IPS-NIHi7 (cell line): ENCODE data around the gene ROCK2.
A peak's percentile ranks its signal among the peaks of the same experiment; 100 is the strongest.

Experiments
- DNase-seq: peaks from one replicate; pipeline ENCODE4 v3.0.0; 2012; ENCODE audit warnings: mixed read lengths; ENCODE audit errors: extremely low spot score

ROCK2 gene

GRCh38 chr2:11344342-11344955 is at the start of gene ROCK2:
Gene ROCK2 (minus strand): TSS chr2:11344636. CDS start chr2:11344136, 500 bp downstream.
- peak; percentile 89 for DNase-seq

DNA sequence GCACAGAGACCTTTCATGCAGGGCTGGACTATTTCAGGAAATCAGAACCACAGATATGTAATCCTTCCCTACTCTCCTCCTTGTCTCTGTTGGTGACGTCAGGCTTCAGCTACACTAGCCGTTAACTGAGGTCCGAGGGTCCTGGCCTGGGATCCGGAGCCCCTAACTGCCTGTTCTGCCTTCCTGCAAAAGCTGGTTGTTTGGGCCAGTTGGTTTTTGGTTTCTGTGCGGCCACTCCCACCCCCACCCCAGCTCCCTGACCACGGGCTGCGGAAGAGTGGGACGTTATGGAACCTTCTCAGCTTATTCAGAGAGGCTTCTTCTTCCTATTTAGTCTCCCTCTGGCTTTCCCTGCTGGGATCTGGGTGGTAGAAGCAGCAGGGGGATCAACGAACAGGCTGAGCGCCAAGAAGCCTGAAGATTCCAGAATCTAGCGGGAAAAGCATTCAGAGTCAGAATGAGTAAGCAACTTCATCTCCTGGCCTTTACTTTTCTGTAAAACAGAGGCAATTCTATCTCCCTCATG is 49.3 kb upstream of the ROCK2 start:
- no peak for DNase-seq

DNA sequence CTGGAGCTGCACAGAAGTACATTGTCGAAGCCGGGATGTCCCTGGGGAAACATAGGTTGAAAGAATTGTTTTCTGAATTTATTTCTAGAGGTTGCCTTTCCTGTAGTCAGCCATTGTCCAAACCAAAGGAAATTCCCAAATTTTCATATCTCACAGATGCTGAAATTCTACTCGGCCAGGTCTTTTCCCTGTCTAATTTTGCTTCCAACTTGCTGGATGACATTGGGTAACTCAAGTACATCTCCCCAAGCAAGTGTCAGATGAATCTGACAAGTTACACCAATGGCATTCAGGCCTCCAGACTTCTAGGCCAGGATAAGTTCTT is 47.5 kb upstream of the ROCK2 start:
- DNase-seq, result no peak

GRCh38 chr2:11390399-11390658 is 45.9 kb upstream of the ROCK2 start:
- no peak for DNase-seq

- no peak for DNase-seq
Observed at GRCh38 chr2:11389551-11390398, 45.3 kb upstream of the ROCK2 start.

DNA sequence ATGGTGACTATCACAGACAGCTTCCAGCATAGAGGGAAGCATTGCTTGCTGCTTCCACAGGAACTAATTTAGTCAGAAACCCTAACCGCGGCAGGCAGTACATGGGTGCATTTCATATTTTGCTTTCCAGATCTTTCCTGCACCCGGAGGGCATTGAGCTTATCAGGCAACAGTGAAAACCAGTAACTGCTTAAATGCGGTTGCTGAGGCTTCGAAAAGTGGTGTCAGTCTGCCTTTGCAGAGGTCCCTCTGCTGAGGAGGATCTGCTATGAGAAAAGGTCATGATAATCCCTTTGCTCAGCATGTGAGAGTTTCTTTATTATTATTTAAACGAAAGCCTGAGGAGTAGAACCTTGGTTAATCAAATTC is 44.6 kb upstream of the ROCK2 start:
- DNase-seq, result no peak

DNA sequence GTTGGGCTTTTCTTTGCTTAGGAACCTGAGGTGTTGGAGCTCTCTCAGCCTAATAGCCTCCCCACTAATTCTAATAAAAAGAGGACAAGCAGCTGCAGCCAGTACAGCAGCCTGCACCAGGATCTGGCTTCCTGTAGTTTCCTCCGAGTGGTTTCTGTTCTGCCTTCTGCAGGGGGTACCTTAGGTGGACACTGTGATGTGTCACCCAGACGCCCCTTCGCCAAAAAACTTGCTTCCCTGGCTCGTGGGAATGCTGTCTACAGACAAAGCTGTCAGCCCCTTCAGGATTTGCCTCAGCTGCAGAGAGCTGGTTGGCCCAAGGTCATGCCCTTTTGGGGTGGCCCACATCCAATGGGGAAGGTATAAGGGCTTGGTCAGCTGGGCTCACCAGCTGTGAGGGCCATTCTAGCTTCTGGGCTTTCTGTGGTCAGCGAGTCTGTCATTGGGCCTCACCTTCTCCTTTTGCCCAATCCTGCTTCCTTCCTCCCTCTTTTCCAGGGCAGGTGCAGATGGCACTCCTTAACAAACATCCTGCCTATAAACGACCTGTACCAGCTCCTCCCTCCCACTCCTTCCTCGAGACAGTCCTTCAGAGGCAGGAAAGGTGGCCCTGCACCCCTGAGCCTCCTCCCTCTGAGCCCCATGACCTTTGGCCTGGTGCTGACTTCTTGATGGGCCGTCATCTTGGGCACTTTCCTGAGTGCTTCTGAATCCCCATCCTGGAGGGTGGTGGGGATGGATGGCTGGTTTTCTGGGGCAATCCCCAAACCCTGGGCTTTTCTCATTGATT is 44.0 kb upstream of the ROCK2 start:
- no peak for DNase-seq

GRCh38 chr2:11387843-11388242 is 43.4 kb upstream of the ROCK2 start:
- DNase-seq, result no peak

GRCh38 chr2:11387100-11387390 is 42.6 kb upstream of the ROCK2 start:
- no peak for DNase-seq

- no peak for DNase-seq
Observed at GRCh38 chr2:11385847-11386246, 41.4 kb upstream of the ROCK2 start.

GRCh38 chr2:11385216-11385615 is 40.8 kb upstream of the ROCK2 start:
- no peak for DNase-seq

- DNase-seq, result no peak
Observed at GRCh38 chr2:11379558-11379957, 35.1 kb upstream of the ROCK2 start.

DNA sequence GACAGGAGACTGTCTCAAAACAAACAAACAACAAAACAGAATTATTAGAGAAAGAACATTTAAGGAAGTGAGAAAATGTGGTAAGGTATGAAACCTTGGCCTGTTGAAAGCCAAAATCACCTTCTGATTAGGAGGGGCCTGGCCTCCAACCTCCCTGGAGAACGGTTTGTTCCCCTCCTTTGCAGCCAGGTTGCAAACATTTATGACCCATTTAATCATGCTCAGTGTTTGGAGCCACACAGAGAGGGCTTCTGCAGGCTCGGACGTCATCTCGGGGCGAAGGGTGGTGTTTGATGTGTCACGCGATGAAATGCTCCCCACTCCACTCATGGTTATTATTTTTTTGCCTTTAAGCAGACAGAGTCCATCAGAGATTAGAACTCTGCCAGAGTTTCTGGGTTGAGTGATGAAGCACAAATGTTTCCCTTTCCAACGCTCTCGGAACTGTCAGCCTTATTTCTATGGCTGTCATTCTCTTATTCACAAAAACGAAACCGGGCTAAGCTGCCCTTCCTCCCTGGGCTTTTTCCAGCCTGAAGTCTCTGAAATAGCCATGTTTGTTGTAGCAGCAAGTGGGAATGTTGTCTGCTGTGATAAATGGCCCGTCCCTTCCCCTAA is 33.6 kb upstream of the ROCK2 start:
- no peak for DNase-seq

GRCh38 chr2:11376071-11376470 is 31.6 kb upstream of the ROCK2 start:
- no peak for DNase-seq

- no peak for DNase-seq
Observed at GRCh38 chr2:11375689-11376027, 31.2 kb upstream of the ROCK2 start.

GRCh38 chr2:11375025-11375688 is 30.7 kb upstream of the ROCK2 start:
- no peak for DNase-seq

- no peak for DNase-seq
Observed at GRCh38 chr2:11373096-11373495, 28.7 kb upstream of the ROCK2 start.

- DNase-seq, result no peak
Observed at GRCh38 chr2:11371092-11371937, 26.9 kb upstream of the ROCK2 start.

DNA sequence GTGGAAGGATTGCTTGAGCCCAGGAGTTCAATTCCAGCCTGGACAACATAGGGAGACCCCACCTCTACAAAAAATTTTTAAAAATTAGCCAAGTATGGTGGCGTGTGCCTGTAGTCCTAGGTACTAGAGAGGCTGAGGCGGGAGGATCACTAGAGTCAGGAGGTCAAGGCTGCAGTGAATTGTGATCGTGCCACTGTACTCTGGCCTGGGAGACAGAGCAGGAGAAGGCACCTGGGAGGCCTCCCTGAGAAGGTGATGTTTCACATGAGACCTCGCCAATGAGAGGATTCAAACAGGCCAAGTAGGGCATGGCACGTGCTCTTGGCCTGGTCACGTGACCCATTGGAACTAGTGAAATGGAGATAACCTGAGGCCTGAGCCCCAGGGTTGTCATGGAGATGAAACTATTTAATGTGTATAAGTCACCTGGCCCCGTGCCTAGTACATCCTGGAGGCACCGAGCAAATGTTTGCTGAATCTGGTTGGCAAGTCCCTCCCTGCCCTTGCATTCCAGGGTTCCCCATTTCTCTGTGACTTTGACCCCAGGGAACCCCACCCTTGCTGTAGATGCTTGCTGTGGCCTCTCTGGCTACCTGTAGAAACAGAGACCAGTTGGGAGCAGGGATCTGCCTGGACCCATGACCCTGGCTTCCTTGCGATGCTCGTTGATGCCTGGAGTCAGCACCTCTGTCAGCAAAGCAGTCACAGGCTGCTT is 26.1 kb upstream of the ROCK2 start:
- no peak for DNase-seq

- DNase-seq, result no peak
Observed at GRCh38 chr2:11368059-11368572, 23.7 kb upstream of the ROCK2 start.
